ENCODE measurements around the gene ZNF540.
"Not testable (repeated sequence)": the region's sequence is repeated elsewhere in the genome, so short reads cannot be mapped to it uniquely, and the experiment has no call there.

The ZNF540 gene

GRCh38 chr19:37594304-37594981 is at the start of gene ZNF540, which contains the start of gene ZNF571:
Gene ZNF540 (plus strand): TSS chr19:37594876. CDS start chr19:37598448, 3,572 bp downstream.
Gene ZNF571 (minus strand): TSS chr19:37594792. CDS start chr19:37586676, 8,116 bp downstream.
- DNase-seq (ENCODE audit: low spot score): peak; percentile 93

GRCh38 chr19:37551129-37551993 is 43.3 kb upstream of the ZNF540 start:
- no peak for DNase-seq (ENCODE audit: low spot score)

DNA sequence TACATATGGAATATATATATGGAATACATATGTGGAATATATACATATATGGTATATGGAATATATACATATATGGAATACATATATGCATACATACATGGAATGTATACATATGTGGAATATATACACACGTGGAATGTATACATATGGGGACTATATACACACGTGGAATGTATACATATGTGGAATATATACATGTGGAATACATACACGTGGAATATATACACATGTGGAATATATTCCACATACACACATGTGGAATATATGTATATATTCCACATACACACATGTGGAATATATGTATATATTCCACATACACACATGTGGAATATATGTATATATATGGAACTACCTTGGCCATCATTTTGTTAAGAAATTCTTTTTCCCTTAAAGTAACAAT is 31.2 kb upstream of the ZNF540 start:
- DNase-seq (ENCODE audit: low spot score): no peak

GRCh38 chr19:37564624-37565369 is 29.9 kb upstream of the ZNF540 start:
- no peak for DNase-seq (ENCODE audit: low spot score)

GRCh38 chr19:37565370-37565669 is 29.4 kb upstream of the ZNF540 start:
- no peak for DNase-seq (ENCODE audit: low spot score)

DNA sequence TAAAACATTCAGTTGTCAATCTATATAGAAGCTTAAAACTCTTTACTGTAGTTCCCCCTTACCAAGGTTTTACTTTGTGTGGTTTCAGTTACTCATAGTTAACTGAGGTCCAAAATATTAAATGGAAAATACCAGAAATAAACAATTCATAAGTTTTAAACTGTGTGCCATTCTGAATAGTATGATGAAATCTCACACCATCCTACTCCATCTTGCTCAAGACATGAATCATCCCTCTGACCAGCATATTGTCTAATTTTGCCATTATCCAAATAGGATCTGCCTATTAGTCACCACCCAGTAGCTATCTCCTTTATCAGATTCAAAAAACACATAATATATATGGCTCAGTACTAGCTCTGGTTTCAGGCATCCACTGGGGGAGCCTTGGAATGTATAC is 22.5 kb upstream of the ZNF540 start:
- no peak for DNase-seq (ENCODE audit: low spot score)

DNA sequence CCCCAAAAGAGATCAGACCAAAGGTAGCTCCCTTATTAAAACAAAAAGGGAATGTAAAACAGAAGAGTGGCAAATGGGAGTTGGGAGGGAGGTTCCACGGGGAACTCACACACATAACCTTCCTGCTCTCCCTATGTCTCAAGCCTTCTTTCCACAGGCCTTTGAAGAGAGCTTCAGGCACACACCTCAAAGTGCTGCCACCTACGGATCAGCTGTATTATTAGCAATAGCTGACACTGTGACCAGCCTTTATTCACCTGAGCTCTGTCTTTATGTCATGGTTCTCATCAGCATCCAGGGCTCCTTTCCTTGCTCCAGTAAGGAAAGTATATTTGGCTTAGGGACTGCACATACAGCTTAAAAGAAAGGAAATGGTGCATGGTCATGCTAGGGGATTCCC is 11.3 kb upstream of the ZNF540 start:
- no peak for DNase-seq (ENCODE audit: low spot score)

- DNase-seq (ENCODE audit: low spot score): no peak
Measured at GRCh38 chr19:37593996-37594303, 726 bp upstream of the ZNF540 start.

- no peak for DNase-seq (ENCODE audit: low spot score)
Measured at GRCh38 chr19:37594982-37595382, 306 bp downstream of the ZNF540 start.

GRCh38 chr19:37635076-37636056 is 40.7 kb downstream of the ZNF540 start:
- no peak for DNase-seq (ENCODE audit: low spot score)

GRCh38 chr19:37654118-37654517 is 59.4 kb downstream of the ZNF540 start:
- DNase-seq (ENCODE audit: low spot score): no peak

- DNase-seq (ENCODE audit: low spot score): peak; percentile 37
Measured at GRCh38 chr19:37654629-37655300, 60.1 kb downstream of the ZNF540 start.

GRCh38 chr19:37655301-37655688 is 60.6 kb downstream of the ZNF540 start, which contains the start of gene ZFP30:
Gene ZFP30 (minus strand): TSS chr19:37655465. CDS start chr19:37647822, 7,643 bp downstream.
- peak; percentile 89 for DNase-seq (ENCODE audit: low spot score)

- peak; percentile 79 for DNase-seq (ENCODE audit: low spot score)
Measured at GRCh38 chr19:37655689-37656371, 61.2 kb downstream of the ZNF540 start.

- not testable (repeated sequence) for DNase-seq (ENCODE audit: low spot score)
Measured at GRCh38 chr19:37657157-37657556, 62.5 kb downstream of the ZNF540 start.

Measured in pons (tissue), 1 donor.